GM12873 (cell line): ENCODE data around the gene SURF2.

Experiments
- CTCF ChIP-seq: IDR thresholded peaks from 2 replicates; pipeline ENCODE4 v1.5.1; 2012; ENCODE audit warnings: low read depth, mild to moderate bottlenecking, moderate library complexity, low read length, control low read depth; ENCODE audit not compliant: insufficient read depth; ENCODE audit errors: missing control alignments

The SURF2 gene

GRCh38 chr9:133352635-133353340 is 3.6 kb upstream of the SURF2 start:
- TF ChIP-seq CTCF, result no peak

GRCh38 chr9:133353548-133353947 is 2.8 kb upstream of the SURF2 start:
- no peak for TF ChIP-seq CTCF

GRCh38 chr9:133354766-133355165 is 1.6 kb upstream of the SURF2 start:
- TF ChIP-seq CTCF, result no peak

- no peak for TF ChIP-seq CTCF
Measured at GRCh38 chr9:133355881-133356357, 431 bp upstream of the SURF2 start.

- no peak for TF ChIP-seq CTCF
Measured at GRCh38 chr9:133357656-133358055, 1.3 kb downstream of the SURF2 start.

- TF ChIP-seq CTCF, result peak; percentile 33
Measured at GRCh38 chr9:133359399-133360175, 3.2 kb downstream of the SURF2 start.
